Tibial artery (tissue), 4 donors: ENCODE results near the gene PLAGL1.

Experiments
- DNase-seq, 2 donors: peaks; one replicate each; pipeline ENCODE4 v3.0.0-alpha.2; 2019
- H3K27ac ChIP-seq, 2 donors: fragments of 200-600 bp; sonication (generic) in 1 of 2; 1 replicate in 1 of 2; 2 replicates in 1 of 2; pipeline ENCODE4 v1.5.1; 2018 to 2019; ENCODE audit warnings: mild to moderate bottlenecking in 1 of 2
- H3K27me3 ChIP-seq, 2 donors: fragments of 200-600 bp; sonication (generic) in 1 of 2; one replicate each; pipeline versions ENCODE4 v1.5.1 to v1.6.0; 2016 to 2019
- H3K36me3 ChIP-seq, 3 donors: fragments of 200-600 bp; sonication (generic) in 2 of 3; one replicate each; pipeline ENCODE4 v1.5.1; 2016 to 2019; ENCODE audit warnings: mild to moderate bottlenecking in 2 of 3
- H3K4me1 ChIP-seq, 4 donors: fragments of 200-600 bp; sonication (generic) in 2 of 4; 1 replicate in 3 of 4; 2 replicates in 1 of 4; pipeline ENCODE4 v1.5.1; 2016 to 2019
- H3K4me3 ChIP-seq, 2 donors: fragments of 200-600 bp; sonication (generic) in 1 of 2; 1 replicate in 1 of 2; 2 replicates in 1 of 2; pipeline ENCODE4 v1.5.1; 2018 to 2019; ENCODE audit warnings: mild to moderate bottlenecking in 2 of 2
- H3K9me3 ChIP-seq, 3 donors: fragments of 200-600 bp; sonication (generic) in 1 of 3; one replicate each; pipeline ENCODE4 v1.5.1; 2016 to 2019
- CTCF ChIP-seq, 2 experiments: fragments of 200-600 bp in 1 of 2; fragments of 450-650 bp in 1 of 2; IDR thresholded peaks; one replicate each; pipeline ENCODE4 v1.5.1; 2017 to 2019; ENCODE audit warnings: antibody characterized with exemption in 2 of 2, mild to moderate bottlenecking in 1 of 2, moderate library complexity in 1 of 2
- intact Hi-C: fragments of 100-400 bp; cut with DNase I; formaldehyde crosslinking; loops from one replicate; pipeline ENCODE4 v1.15.0; 2023; ENCODE audit warnings: low total_unique reads

The PLAGL1 gene

GRCh38 chr6:143902827-143903226, 105.2 kb downstream of the PLAGL1 start:
- peaks cover 0 to 24% (median 6%) of the 10 kb centered on the region in 4 donors for H3K4me1 ChIP-seq
- no peak for TF ChIP-seq CTCF (IDR thresholded peaks at IDR 0.05)
- DNase-seq: no peak
- intact Hi-C loops: no loop called here
- H3K9me3 ChIP-seq: no peaks in the 10 kb centered on the region
- no peaks in the 10 kb centered on the region for H3K36me3 ChIP-seq
- H3K4me3 ChIP-seq: no peak overlapping the region
- H3K27ac ChIP-seq: no peak overlapping the region
- H3K27me3 ChIP-seq: no peaks in the 10 kb centered on the region

GRCh38 chr6:143901885-143902750, 105.9 kb downstream of the PLAGL1 start:
- Histone ChIP-seq H3K4me1 (peaks cover 0 to 24% (median 6%) of the 10 kb centered on the region in 4 donors), H3K27me3 (no peaks in the 10 kb centered on the region), H3K9me3 (no peaks in the 10 kb centered on the region), H3K4me3 (no peak overlapping the region), H3K36me3 (no peaks in the 10 kb centered on the region), H3K27ac (peak overlapping the region; percentile 19 to 44)
- no peak for TF ChIP-seq CTCF (IDR thresholded peaks at IDR 0.05)
- intact Hi-C loops: no loop called here
- peak in 1 of 2 donors; percentile 41 for DNase-seq

GRCh38 chr6:143900358-143900757, 107.7 kb downstream of the PLAGL1 start:
- H3K4me3 ChIP-seq: no peak overlapping the region
- no peaks in the 10 kb centered on the region for H3K9me3 ChIP-seq
- H3K27ac ChIP-seq: no peak overlapping the region
- intact Hi-C loops: no loop called here
- TF ChIP-seq CTCF (IDR thresholded peaks at IDR 0.05): no peak
- H3K4me1 ChIP-seq: peaks cover 0 to 24% (median 6%) of the 10 kb centered on the region in 4 donors
- DNase-seq: no peak
- H3K27me3 ChIP-seq: no peaks in the 10 kb centered on the region
- H3K36me3 ChIP-seq: no peaks in the 10 kb centered on the region

- Histone ChIP-seq H3K4me3 (no peak overlapping the region), H3K36me3 (no peaks in the 10 kb centered on the region), H3K4me1 (peaks cover 0 to under 1% (median under 1%) of the 10 kb centered on the region in 4 donors), H3K27me3 (no peaks in the 10 kb centered on the region), H3K27ac (no peak overlapping the region), H3K9me3 (no peaks in the 10 kb centered on the region)
- DNase-seq: no peak
- TF ChIP-seq CTCF (IDR thresholded peaks at IDR 0.05): no peak
- intact Hi-C loops: no loop called here
Measured at GRCh38 chr6:143896126-143896860, 111.8 kb downstream of the PLAGL1 start.

- no peak overlapping the region for H3K27ac ChIP-seq
- no peak for TF ChIP-seq CTCF (IDR thresholded peaks at IDR 0.05)
- H3K4me3 ChIP-seq: no peak overlapping the region
- H3K27me3 ChIP-seq: no peaks in the 10 kb centered on the region
- H3K9me3 ChIP-seq: no peaks in the 10 kb centered on the region
- H3K4me1 ChIP-seq: no peaks in the 10 kb centered on the region
- no peak for DNase-seq
- intact Hi-C loops: no loop called here
- no peaks in the 10 kb centered on the region for H3K36me3 ChIP-seq
Measured at GRCh38 chr6:143894655-143895054, 113.4 kb downstream of the PLAGL1 start.
